Hindlimb muscle (tissue), 1 donor: ENCODE results near the gene TTC21B. TPM values are rescaled to one million over a fixed set of nuclear protein-coding genes. Genes with fewer than 3 reads are reported as not detected.
"Not testable (repeated sequence)": the region's sequence is repeated elsewhere in the genome, so short reads cannot be mapped to it uniquely, and the experiment has no call there.

ENCODE experiments used
- DNase-seq: peaks from one replicate; pipeline ENCODE4 v3.0.0-alpha.2; 2013
- polyA plus RNA-seq: library from polyadenylated mRNA; unstranded; fragments of 120-200 nt; gene quantifications from one replicate; pipeline ENCODE4 v1.2.1, GENCODE V29; 2013; ENCODE audit not compliant: insufficient read length

Gene TTC21B
- 20.7 TPM for polyA plus RNA-seq

DNA sequence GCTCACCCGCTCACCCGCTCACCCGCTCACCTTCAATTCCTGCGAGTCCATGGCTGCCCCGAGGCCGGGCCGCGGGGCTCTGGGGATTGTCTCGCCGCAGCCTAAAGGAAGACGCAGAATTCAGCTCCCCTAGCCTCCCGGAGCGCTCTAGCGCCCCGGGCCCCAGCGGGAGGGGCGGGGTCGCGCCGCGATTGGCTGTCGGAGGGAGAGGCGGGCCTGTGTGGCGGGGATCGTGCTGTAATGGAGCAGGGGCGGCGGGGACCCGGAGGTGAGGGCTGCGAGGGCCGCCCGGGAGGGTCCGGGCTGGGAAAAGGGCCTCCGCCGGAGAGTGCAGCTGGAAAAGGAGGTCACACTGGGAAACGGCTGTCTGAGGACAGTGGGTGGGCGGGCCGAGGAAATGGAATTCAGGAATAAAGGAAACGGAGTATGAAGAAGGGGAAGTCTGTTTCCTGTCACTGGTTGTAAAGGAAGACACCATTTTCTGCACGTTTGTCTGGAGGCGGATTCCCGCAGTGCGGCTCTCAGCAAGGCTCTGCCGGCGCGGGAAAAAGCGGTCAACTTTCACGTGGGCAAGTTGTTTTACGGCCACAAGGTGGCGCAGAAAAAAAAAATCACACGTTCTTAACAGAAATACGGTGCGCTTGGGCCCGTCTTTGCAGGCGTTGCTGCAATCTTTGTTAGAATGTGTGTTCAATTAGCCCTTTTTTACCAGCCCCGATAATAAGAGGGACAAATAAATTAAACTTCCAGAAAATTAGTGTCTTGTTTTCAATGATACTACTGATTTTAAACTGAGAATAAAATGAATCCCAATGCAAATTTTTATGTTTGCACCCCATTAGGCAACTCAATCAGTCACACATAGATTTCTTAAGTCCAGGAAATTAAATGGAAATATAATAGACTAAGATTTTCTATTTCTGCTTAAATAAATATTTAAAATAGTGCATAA, at the start of gene TTC21B:
Gene TTC21B (minus strand): TSS at position 122 of the 952 bp plus-strand sequence. CDS start 71 bp downstream, at position 51.
- DNase-seq = peak; percentile 96

DNA sequence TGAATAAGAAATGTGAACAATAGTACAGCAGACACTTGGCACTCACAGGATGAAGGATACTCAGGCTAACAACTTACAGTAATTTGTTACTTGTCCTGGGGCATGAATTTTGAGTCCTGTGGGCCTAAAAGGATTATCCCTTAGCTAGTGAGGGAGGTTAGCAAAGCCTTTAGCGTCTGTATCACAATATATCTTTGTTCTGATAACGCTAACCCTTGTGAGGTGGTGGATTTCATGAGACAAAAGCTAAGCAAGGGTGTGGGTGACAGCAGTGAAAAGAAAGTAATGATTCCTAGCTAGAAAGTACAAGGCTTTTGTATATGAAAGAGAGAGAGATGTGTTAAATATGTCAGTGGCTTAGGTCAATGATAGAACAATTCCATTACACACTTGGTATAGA, 46.8 kb upstream of the TTC21B start:
- DNase-seq = no peak

DNA sequence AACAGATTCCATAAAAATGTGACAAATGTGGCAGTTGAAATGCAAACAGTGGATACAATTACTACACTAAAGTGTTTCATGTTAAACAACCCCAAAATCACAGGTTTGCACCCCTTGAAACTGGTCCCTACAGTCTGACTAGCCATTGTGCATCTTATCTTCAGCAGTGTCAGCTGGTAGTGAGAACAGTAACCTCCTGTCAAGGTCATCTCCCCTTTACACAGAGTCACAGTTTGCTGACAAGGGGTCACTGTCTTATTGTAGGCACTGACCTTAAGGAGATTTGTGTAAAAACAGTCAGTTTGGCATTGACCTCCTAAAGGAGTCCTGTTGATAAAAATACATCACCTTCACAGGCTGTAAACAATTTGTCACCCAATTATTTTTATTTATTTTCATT, 37.3 kb upstream of the TTC21B start:
- no peak for DNase-seq

DNA sequence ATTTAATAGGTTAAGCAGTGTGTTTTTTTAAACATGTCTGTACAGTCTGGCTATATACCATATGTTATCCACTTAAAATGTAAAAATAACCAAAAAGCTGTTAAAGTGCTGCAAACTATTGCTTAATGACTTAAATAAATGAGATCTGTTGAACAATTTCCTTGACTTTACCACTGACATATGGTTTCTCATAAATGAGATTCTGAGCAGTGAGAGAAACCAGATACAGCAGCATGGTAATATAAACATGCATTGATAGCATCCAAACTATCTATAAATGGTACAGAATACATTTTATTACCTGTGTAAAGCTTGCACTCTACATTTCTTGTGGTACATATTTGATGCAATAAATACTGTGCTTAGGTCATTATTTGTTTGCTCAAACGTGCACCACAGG, 36.3 kb upstream of the TTC21B start:
- DNase-seq = no peak

DNA sequence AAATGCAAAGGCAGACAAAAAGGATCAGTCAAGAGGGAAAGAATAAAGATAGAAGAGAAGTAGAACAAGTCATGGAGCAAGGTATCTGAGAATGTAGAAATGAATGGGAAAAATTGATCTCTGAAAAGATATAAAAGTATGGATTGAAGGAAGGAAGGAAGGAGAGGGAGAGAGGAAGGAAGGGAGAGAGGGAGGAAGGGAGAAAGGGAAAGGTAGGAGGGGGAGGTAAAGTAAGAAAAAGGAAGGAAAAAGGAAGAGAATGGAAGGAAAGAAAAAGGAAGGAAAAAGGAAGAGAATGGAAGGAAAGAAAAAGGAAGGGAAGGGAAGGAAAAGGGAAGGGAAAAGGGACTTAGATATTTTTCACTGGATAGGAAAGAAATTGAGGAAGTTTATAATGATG, 31.5 kb upstream of the TTC21B start:
- no peak for DNase-seq

DNA sequence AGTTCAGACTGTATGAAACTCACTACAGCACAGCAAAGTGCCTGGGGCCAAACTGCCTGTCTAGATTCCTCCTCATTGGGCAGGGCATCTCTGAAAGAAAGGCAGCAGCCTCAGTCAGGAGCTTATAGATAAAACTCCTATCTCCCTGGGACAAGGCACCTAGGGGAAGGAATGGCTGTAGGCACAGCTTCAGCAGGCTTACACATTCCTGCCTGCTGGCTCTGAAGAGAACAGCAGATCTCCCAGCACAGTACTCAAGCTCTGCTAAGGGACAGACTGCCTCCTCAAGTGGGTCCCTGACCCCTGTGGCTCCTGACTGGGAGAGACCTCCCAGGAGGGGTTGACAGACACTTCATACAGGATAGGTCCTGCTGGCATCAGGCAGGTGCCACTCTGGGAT, 18.6 kb upstream of the TTC21B start:
- not testable (repeated sequence) for DNase-seq

DNA sequence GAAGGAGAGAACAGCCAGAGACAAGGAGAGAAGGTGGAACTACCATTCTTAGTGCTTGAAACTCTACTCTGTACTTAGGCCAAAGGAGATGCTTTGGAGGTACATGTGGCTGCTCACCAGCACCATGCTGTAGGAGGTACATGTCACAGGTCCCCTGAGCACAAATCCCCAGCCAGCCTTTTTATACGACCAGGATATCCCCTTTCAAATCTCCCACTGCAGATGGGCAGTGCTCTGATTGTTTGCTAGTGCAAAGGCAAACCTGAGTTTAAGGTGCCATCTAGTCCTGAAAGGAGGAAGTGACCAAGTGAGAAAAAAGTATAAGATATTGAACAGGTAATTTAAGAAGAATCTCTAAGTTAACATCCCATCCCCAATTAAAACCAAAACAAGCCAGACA, 17.1 kb upstream of the TTC21B start:
- DNase-seq = no peak

DNA sequence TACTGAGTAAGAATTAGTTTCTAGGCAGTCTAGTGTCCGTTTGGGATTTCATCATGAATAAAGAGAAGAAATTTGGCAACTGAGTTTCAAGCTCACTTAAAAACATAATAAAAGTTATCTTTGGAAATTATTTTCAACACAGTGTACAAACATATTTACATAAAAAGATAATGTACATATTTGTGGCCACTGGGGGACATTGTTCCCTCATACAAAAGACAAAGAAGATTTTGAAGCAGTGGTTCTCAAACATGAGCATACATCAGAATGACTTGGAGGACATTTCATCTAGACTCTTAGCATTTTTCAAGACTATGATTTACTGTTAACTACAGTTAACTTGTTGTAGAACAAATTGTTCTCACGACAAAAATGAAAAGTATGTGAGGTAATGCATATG, 15.7 kb upstream of the TTC21B start:
- no peak for DNase-seq

DNA sequence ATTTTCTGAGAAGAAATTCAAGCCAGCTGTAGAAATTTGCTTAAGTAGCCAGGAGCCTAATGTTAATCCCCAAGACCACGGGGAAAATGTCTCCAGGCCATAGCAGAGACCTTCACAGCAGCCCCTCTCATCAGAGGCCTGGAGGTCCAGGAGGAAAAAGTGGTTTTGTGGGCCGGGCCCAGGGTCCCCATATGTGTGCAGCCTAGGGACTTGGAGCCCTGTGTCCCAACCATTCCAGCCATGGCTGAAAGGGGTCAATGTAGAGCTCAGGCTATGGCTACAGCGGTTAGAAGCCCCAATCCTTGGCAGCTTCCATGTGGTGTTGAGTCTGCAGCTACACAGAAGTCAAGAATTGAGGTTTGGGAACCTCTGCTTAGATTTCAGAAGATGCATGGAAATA, 14.2 kb upstream of the TTC21B start:
- no peak for DNase-seq

DNA sequence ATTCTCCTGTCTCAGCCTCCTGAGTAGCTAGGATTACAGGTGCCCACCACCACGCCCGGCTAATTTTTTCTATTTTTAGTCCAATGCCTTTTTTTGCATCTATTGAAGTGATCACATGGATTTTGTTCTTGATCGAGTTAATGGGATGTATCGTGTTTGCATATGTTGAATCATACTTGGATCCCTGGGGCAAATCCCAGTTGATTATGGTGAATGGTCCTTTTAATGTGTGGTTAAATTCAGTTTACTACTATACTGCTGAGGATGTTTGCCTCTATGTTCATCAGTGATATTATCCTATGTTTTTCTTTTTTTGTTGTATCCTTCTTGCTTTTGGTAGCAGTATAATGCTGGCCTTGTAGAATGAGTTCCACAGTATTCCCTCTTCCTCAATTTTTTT, 8.2 kb upstream of the TTC21B start:
- no peak for DNase-seq

DNA sequence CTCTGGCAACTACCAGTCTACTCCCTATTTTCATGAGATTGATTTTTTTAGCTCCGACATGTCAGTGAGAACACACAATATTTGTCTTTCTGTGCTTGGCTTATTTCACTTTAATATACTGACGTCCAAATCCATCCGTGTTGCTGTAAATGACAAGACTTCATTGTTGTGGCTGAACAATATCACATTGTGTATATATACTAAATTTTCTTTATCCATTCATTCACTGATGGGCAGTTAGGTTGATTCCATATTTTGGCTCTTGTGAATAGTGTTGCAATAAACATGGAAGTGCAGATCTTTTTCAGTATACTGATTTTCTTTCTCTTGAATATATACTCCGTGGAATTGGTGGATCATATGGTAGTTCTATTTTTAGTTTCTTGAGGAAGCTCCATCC, 5.8 kb upstream of the TTC21B start:
- DNase-seq = no peak

DNA sequence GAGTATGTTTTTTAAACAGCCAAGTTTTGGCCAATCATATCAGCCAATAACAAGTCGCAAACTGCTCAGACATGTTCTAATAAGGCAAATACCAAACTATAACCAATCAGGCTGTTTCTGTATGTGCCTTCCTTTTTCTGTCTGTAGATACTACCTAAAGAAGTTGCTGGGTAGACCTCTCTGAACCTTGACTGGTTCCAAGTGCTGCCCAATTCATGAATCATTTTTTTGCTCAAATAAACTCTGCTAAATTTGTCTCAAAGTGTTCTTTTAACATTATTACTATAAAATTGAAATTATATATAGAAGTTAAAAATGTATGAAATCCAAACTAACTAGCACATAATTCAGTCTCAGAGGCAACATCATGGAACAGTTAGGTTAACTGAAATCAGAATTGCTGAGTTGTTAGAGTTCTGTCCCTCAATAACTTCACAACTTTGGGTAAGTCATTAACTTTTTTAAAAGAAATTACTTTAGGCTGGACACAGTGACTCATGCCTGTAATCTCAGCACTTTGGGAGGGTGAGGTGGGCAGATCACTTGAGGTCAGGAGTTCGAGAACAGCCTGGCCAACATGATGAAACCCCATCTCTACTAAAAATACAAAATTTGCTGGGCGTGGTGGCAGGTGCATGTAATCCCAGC, 4.9 kb upstream of the TTC21B start:
- DNase-seq = no peak

DNA sequence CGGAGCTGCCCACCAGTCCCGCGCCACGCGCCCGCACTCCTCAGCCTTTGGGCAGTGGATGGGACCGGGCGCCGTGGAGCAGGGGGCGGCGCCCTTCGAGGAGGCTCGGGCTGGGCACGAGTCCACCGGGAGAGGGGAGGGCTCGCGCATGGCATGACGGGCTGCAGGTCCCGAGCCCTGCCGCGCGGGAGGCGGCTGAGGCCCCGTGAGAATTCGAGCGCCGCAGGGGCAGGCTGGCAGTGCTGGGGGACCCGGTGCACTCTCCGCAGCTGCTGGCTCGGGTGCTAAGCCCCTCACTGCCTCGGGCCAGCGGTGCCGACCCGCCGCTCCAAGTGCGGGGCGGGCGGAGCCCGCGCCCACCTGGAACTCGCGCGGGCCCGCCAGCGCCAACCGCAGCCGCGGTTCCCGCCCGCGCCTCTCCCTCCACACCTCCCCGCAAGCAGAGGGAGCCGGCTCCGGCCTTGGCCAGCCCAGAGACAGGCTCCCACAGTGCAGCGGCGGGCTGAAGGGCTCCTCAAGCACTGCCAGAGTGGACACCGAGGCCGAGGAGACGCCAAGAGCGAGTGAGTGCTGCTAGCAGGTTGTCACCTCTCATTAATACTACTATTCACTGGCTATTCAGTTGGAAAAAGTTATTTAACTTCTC, 3.6 kb upstream of the TTC21B start:
- DNase-seq = no peak

DNA sequence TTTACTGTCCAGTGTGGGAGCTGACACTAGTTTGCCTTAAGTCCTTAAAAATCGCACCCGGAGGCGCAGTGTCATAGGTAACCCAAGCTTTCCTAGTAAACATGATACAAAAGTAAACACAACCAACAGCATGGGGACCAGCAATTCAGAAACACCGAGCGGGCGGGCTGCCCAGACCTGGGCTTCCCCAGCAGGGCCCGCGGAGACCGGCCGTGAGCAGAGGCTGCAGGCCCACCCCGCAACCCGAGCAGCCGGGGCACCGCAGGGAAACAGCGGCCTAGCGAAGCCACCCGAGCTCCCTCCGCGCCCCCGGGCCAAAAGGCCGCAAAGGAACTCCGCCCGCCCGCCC, 296 bp downstream of the TTC21B start:
- DNase-seq = no peak

DNA sequence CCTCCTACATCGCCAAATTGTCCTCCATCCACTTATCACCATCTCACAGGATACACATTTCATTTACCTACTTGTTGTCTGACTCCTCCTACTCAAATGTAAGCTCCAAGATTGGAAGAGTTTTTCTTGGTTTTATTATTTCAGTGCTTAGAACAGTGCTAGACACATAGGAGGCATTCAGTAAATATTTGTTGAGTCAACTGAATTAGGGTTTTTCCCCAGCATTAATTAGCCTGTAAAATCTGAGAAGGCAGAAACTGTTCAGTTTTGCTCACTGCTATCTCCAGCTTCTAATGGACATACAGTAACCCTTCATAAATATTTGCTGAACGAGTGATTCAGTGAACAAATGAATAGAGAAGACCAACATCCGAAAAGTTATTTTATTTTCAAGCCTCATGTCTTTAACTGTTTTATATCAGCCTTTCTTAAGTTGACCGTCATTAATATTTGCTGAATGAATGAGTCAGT, 800 bp downstream of the TTC21B start:
- no peak for DNase-seq

DNA sequence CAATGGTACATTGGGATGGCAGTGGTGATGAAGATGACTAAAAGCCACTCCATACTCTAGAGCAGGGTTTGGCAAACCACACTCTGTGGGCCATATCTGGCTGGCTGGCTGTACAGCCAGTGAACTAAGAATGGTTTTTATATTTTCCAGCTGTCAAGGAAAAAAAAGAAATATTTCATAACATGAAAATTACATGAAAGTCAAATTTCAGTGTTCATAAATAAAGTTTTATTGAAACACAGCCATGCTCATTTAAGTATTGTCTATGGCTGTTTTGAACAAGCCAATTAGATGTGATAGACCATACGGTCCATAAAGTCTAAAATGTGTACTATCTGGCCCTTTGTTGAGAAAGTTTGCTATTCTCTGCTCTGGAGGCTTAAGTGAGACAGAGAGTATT, 1.5 kb downstream of the TTC21B start:
- DNase-seq = no peak

DNA sequence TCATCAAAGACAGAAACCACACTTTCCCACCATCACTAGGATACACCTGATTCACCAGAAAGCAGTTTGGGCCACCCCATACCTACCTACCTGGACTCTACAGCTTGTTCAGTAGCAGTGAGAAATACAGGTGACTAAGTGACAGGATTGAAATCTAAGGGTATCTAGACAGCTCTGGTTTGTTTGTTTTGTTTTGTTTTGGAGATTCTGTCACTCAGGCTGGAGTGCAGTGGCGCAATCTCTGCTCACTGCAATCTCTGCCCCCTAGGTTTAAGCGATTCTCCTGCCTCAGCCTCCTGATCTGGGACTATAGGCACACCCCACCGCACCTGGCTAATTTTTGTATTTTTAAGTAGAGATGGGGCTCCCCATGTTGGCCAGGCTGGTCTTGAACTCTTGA, 3.1 kb downstream of the TTC21B start:
- no peak for DNase-seq

DNA sequence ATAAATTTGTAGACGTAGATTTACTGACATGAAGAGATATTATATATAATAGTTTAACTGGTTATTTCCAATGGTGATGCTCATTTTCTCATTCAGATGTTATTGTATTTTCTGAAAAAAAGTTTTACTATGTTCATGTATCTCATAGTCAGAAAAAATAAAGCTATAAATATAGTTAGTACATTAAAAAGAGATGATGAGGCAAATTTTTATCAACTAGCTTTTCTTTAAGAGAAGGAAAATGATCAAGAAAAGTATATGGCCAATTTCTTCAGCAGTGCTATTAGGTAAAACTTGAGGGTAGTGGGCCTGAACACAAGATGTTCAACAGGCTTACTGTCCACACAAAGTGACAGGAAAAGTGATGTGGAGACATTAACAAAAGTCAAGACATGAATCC, 11.7 kb downstream of the TTC21B start:
- DNase-seq = no peak

DNA sequence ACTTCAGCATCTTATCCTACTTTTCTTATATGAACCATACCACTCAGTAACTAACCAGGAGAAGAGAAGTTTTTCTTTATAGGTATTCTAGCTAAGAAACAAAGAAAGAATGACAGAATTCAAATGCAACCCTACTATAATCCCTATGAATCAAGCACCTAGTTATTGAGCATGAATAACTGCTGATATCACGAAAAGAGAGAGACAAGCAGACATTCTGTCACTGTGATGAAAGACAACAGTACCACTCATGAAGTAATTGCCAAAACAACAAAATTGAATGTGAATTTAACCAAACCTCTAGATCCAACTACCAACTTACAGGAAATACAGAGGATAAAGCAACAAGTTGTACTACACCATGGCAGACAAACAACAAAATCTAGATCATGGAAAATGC, 15.3 kb downstream of the TTC21B start:
- DNase-seq = no peak

DNA sequence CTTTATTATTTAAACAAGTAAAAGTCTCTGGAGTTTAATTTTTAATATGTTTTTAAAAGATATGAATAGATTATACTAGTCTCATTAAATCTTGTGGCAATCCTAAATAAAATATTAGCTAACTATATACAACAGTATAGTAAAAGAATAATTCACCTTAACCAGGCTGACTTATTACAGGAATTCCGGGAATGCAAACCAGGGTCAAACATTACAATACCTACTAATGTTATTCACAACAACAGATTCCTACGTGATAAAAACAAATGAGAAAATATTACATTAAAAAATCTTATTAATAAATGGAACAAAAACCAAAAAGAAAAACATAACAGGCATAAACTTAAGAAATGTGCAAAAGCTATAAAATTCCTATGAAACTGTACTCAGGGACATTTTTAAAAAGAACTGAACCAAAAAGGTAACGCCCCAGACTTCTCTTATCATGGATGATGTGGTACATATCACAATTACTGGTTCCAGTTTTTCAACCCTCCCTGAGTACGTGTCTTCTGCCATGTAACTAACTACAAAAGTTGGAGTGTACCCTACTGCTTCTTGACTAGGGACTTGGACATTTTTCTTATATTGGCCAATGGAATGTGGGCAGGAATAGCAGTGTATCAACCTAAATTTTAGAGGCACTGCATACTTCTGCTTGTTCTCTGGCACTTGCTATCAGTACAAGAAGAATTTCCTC, 20.2 kb downstream of the TTC21B start:
- no peak for DNase-seq

DNA sequence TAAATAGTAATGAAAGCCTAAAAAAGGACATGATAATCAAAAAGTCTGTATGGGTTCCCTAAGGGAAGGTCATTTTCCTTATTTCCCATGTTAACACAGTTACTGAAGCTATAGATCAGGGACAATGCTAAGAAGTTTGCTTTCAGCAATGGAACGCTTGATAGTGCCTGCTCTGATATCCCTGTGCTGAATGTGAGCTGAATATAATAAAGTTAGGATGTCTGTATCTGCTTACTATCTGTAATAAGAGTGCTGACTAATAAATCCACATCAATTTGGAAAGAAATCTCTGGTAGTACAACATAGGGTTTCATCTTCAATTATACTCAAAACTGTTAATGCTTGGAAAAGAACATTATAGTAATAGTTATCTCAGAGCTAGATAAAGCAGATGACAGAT, 25.8 kb downstream of the TTC21B start:
- no peak for DNase-seq

DNA sequence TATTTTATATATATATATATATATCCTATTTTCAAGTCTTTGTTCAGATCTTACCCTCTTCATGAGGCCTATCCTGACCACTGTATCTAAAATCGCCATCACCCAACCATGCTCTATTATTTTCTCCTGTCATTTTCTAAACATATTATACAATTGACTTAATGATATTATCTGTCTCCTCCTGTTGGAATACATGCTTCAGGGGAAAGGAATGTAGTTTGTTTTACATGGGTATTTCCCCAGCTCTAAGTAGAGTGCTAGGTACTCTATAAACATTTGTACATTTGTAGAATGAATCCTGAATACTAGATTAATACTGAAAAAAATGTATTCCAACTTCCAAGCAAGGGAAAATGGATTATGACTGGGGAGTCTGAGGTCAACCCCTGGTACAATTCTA, 26.2 kb downstream of the TTC21B start:
- no peak for DNase-seq

DNA sequence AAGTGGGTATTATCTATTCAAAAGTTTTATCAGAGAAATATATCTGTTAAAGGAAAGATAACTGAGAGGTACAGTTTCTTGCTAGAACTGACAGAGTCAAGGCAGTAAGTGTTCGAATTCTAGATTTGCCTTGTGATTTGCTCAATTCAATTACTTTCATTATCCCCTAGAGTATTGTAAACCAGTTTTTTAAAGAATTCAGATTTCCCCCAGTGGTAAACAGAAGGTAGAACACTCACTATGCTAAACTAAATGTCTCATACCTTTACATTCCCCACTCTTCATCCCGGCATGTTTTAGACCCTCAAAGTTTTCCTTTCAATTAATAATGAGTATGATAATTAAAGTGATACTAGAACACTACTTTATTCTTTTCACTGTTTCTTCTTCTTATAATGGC, 28.6 kb downstream of the TTC21B start:
- DNase-seq = no peak
